ENCODE results near the gene RBX1.
A peak's percentile ranks its signal among the peaks of the same experiment; 100 is the strongest.
"Not testable (repeated sequence)": the region's sequence is repeated elsewhere in the genome, so short reads cannot be mapped to it uniquely, and the experiment has no call there.

RBX1 gene

DNA sequence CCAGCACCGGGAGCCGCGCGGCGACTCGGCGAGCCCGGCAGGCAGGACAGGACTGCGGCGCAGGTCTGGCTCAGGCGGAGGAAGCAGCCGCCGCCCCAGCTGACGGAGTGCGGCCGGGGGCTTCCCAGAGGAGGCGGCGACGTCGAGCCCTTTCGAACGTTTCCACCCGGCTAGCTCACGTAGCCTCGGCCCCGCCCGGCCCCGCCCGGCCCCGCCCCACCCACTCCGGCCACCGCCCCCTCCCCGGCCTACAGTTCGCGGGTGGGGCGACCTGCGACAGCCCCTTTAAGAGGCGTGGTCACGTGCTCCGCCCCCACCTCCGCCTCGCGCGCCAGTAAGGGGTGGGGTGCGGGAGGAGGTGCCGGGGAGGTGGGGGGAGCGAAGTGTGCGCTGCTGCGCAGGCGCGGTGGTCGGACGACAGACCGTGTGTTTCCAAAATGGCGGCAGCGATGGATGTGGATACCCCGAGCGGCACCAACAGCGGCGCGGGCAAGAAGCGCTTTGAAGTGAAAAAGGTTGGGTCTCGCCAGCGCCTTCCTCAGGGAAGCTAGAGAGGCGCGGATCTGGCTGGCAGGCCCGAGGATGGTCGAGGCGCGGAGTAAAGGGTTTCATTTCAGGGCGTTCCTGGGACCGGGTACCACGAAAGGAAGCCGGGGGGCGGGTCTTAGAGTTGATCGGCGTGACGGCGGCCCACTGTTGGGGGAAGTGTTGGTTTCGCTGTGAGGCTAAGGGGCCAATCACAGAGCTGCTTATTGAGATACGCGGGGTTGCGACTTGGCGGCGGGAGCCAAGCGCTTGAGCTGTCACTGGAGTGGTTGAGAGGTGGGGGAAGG, at the start of gene RBX1:
Gene RBX1, plus strand, starts transcription at position 417 of the 833 bp plus-strand sequence. Its CDS starts 21 bp downstream, at position 438.
- DNase-seq (ENCODE audit: low spot score): peak; percentile 98

DNA sequence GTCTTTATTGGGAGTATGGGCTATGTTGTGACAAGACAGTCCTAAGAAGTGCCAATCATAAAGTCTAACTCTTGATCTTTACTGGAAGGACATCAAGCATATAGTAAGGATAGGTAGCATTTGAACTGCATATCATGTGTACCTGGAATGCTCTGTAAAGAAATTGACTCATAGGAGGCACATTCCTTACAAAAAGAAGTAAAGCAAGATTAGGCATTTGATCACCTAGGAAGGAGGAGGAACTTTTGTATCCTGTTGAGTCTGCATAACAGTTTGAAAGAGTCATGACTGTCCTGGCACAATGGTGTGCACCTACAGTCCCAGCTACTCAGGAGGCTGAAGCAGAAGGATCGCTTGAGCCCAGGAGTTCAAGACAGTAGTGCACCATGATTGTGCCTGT, 47.1 kb upstream of the RBX1 start:
- DNase-seq (ENCODE audit: low spot score): no peak

DNA sequence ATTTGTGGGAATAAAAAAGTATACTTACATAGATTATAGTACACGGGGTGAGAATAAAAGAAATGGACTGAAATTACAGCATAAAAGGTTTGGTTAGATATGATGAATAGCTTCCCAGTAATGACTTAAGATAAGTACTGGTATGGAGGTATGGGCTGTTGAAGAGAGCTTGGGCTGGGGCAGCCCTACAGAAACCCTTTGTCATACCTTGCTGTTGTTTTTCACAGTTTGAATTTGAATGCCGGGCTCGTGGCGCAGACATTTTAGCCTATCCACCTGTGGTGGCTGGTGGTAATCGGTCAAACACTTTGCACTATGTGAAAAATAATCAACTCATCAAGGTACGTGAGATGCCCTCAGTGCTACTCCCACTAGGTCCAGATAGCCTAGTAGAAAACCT, 42.3 kb upstream of the RBX1 start:
- no peak for DNase-seq (ENCODE audit: low spot score)

DNA sequence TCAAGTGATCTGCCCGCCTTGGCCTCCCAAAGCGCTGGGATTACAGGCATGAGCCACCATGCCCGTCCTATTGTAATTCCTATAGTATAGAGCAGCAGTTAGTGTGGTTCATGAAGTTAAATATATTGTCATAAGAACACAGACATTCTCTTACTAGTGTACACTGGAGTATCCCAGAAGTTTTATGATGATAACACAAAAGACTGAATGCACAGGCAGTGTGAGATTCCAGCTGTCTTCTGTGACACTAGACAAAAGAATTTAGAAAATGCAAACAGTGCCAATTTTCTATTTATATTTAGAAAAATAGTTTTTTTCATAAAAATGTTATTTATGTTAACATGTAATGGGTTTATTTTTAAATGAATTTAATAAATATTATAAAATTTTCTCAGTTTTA, 39.4 kb upstream of the RBX1 start:
- DNase-seq (ENCODE audit: low spot score): no peak

DNA sequence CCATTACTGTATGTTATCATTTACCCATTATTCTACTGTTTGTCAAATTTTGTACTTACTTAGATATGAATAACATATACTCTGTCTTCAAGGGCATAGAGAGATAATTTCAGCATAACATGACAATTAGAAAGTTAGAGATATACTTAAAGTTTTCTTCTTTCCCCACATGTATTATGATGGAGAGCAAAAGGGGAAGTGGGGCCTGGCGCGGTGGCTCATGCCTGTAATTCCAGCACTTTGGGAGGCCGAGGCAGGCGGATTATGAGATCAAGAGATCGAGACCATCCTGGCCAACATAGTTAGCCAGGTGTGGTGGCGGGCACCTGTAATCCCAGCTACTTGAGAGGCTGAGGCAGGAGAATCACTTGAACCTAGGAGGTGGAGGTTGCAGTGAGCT, 38.2 kb upstream of the RBX1 start:
- not testable (repeated sequence) for DNase-seq (ENCODE audit: low spot score)

DNA sequence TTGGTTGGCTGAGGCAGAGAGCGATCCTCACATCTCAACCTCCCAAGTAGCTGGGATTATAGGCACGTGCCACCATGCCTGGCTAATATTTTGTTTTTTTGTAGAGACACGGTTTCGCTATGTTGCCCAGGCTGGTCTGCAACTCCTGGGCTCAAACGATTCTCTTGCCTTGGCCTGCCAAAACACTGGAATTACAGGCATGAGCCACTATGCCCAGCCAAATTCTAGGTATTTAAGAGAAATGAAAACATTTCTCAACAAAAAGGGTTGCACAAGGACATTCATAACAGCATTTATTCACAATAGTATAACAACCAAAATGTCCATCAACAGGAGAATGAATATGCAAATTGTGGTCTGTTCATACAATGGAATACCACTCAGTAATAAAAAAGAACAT, 31.7 kb upstream of the RBX1 start:
- DNase-seq (ENCODE audit: low spot score): no peak

DNA sequence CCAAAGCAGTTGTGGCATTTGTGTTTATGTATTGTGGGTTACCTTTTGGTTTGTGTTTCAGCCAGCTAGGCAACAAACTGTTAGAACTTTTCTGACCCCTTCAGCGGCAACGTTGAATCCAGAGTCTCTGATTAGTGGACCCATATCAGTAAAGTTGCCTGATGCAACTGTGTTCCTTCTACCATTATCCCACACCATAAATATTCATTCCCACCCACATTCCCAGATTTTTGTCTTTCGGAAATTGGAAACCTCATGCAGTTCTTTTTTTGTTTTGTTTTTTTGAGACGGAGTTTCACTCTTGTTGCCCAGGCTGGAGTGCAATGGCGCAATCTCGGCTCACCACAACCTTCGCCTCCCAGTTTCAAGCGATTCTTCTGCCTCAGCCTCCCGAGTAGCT, 30.7 kb upstream of the RBX1 start:
- DNase-seq (ENCODE audit: low spot score): no peak

DNA sequence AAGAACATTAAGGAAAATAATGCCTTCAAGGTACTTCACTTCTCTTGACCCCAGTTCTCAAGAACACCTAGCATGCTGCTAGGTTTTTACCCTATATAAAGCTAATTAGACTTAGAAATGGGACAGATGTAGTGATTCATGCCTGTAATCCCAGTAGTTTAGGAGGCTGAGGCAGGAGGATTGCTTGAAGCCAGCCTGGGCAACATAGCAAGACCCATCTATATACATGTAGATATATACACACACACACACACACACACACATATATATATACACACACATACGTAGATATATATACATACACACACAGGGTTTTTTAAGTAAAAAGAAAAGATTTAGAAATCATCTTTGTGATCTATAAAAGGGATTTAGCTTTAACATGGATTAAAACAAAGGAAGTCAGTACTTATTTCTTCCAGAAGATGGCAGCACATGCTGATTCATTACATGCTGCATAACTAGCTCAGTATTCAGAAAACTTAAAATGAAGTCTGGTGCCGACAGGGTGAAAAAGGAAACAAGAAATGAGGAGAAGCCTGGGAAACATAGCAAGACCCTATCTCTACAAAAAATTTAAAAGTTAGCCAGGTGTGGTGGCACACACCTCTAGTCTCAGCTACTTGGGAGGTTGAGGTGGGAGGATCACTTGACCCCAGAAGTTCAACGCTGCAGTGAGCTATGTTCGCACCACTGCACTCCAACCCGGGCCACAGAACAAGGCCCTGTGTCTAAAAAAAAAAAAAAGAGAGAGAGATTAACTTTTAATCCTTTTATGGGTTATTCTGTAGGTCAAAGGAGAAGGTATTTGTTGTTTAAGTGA, 28.5 kb upstream of the RBX1 start:
- peak; percentile 47 for DNase-seq (ENCODE audit: low spot score)

DNA sequence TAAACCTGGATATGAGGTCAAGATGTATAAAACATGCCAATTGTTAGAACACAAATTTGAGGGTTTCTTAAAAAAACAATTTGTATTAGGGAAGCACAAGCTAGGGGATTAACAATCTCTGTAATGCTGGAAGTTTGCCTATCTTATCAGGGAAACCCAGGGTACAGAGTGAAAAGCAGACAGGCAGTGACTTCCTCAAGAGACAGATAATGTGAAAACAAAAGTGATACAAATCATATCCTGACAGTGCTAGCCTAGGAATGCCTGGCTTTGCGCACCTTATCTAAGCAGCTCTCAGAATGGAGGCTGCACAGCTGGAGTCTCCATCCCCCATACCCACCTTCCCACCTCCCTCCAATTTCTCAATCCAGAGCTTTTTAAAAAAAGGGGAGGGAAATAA, 22.5 kb upstream of the RBX1 start:
- no peak for DNase-seq (ENCODE audit: low spot score)

DNA sequence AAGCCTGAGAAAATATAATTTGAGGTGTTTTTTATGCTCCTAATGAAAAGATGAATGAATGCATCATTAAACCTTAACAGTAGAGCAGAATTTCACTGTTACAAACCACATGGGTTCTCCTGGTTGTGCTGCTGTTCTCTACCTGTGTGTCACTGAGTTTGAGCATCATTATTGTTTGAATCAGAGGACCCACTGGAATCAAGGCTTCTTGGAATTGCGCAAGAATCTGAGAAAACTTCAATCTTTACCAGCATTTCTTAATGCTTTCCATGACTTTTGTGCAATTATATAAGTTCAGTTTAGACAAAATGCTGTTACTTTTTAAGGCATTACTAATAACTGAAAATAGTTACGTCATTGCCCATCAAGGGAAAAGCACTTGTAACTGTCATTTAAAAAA, 18.8 kb upstream of the RBX1 start:
- DNase-seq (ENCODE audit: low spot score): no peak

DNA sequence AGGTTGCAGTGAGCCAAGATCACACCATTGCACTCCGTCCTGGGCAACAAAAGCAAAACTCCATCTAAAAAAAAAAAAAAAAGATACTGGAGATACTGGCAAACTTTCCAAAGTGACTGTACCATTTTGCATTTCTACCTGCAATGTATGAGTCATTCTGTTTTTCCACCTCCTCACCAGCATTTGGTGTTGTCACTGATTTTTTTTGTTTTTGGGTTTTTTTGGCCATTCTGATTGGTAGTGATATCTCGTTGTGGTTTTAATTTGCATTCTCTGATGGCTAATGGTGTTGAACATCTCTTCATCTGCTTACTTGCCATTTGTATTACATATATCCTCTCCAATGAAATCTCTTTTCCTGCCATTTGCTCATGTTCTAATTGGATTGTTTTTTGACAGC, 12.0 kb upstream of the RBX1 start:
- DNase-seq (ENCODE audit: low spot score): no peak

DNA sequence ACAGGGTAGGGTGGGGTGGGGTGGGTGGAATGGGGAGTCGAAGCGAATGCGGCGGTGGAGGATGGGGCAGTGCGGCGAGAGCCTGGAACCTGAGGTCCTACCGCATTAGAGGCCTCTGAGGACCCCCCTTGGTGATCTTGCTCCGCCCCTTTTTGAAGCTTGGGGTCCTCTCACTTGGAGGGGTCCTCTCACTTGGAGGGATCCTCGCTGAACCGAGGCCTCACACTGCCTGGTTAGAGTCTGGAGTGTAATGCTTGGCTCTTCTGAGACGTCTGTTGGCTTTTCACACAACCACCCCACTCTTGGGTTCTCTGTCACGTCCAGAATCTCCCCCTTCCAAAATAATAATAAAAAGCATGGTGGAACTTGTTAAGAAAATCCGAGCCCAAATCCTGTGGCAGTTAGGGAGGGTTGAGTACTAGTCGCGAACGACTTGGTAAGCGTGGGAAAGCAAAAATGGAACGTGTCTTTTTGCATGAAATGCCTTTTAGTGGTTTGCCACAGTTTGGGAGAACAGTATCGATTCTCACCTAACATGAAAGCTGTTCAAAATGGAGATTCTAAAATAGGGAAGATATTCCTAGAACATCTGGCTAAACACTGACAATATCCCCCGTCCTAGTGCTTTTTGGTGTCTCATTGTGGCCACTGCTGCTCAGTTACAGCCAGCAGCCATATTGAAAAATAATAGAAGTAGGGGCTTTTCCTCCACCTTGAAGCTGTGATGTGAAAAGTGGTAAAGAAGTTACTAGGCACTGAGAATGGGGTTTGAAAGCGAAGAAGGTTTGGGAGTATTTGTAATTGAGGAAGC, 822 bp downstream of the RBX1 start:
- no peak for DNase-seq (ENCODE audit: low spot score)

DNA sequence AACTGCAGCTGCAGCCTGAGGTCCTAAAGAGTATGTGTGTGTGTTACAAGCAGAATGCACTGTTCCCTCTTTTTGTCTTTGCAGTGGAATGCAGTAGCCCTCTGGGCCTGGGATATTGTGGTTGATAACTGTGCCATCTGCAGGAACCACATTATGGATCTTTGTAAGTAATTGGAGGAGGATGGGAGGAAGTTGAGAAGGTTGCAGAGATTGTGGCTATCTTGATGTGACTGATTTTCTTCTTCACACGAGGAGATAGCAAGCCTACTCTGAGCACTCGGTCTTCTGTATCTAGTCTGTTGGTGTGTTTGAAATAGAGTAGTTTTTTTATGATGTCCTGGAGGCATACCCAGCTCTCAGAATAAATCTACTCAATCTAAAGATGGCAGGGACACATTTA, 2.3 kb downstream of the RBX1 start:
- DNase-seq (ENCODE audit: low spot score): no peak

DNA sequence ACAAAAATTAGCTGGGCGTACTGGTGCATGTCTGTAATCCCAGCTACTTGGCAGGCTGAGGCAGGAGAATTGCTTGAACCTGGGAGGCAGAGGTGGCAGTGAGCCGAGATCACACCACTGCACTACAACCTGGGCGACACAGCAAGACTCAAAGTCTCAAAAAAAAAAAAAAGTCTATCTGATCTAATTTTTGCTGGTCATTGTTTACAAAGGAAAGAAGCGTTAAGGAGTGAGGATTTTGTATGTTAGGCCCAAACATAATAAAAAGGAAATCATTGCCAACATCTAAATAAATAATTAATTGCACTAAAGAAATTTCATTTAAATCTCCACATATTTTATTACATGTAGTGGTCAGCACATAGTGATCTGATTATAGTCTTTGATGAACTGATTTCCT, 2.9 kb downstream of the RBX1 start:
- no peak for DNase-seq (ENCODE audit: low spot score)

DNA sequence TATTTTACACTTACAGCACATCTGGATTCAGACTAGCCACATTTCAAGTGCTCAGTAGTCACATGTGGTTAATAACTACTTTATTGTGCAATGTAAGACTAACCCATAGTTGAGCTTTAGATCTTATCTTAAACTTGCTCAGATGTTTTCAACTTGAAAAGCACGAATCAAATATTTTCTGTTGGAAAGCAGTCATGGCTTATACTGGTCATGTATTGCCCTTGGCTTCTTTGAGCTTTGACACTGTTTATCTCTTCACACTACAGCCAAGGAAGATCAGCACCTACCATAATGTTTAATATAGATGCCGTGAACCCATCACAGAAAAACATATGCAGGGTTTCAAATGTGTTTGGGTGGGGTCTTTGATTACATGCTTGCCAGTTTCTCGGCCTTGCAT, 4.4 kb downstream of the RBX1 start:
- DNase-seq (ENCODE audit: low spot score): no peak

DNA sequence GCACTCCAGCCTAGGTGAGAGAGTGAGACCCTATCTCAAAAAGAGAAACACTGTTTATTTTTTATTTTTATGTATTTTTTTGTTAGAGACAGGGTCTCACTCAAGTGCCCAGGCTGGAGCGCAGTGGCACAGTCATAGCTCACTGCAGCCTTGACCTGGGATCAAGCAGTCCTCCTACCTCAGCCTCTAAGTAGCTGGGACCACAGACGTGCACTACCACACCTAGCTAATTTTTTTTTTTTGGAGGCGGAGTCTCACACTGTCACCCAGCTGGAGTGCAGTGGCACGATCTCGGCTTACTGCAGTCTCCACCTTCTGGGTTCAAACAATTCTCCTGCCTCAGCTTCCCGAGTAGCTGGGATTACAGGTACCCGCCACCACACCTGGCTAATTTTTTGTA, 6.4 kb downstream of the RBX1 start:
- no peak for DNase-seq (ENCODE audit: low spot score)

DNA sequence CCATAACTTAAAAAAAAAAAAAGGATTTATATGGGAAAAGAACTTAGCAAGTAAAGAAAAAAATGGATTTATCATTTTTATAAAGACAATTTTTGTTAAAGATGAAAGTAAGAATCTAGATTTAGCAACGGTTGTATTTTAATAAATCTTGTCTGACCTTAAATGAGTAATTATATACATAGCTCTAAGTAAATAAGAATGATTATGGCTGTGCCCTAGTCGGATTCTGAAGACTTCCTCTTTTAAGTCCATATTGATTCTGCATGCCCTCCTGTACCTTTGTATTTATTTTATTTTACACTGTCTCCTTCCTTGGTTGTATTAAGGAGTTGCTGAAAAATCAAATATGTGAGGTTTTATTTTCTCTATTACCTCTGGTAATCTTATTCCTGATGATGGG, 7.1 kb downstream of the RBX1 start:
- no peak for DNase-seq (ENCODE audit: low spot score)

DNA sequence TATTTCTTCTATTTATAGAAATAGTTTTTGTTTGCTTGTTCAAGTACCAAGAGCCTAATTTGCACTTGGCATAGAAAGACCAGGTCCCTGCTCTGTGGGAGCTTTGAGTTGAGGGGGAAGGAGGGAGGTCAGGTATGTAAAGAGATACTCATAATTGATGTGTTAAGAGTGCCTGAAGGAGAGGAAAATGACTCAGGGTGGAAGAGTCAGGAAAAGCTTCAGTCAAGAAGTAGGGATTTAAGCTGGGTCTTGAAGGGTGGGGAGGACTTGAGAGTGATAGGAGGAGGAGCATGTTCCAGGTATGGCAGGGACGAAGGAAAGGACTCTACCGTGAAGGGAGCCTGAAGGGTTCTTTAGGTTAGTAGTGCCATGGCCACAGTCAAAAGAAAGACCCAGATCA, 9.0 kb downstream of the RBX1 start:
- no peak for DNase-seq (ENCODE audit: low spot score)

DNA sequence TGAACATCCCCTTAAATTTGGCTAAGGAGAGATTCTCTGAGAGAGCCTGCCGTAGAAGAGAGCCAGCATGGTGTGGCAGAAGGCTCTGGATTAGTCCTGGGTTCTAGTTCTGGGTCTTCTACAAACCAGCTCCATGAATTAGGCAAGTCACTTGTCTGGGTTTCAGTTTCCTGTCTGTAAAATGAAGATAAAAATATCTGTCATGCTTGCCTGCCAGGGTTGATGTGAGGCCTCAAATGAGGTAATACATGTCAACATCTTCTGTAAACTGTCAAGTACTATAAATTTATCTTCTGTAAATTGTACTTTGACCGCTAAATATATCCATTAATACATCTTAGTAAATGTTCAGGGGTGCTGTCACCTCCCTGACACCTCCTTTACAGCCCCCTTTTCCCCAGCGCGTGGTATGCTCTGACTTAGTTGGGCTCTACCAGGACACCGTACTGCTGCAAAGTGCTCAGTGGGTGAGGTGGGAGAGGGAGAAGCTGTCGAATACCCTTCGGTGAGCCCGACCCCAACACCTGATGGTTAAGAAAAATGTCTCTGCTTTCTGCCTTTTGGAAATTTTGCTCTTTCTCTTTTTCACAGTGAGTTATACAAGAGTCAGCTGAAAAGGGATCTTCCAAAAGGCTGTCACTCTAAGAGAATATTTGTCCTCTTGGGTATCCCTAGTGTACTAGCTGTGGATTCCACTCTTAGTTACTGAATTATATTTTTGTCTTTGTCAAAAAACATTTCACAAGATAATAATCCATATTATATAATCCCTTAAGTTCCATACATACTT, 15.0 kb downstream of the RBX1 start:
- no peak for DNase-seq (ENCODE audit: low spot score)

DNA sequence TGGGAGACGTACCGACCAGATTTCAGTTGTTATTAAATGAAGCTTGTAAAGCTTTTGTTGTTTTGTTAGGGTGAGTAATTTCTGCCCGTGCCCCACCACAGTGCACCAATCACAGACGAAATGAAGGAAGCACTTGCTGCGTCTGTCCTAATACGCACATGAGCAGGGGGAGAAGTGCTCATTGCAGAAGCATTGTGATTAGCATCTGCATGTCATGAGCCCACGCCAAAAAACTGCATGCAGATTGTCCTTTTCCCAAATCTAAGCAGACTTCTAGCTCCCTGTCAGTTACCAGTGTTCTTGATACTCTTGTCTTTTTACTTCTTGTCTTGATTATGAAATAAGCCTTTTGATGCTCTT, 15.5 kb downstream of the RBX1 start:
- DNase-seq (ENCODE audit: low spot score): no peak

DNA sequence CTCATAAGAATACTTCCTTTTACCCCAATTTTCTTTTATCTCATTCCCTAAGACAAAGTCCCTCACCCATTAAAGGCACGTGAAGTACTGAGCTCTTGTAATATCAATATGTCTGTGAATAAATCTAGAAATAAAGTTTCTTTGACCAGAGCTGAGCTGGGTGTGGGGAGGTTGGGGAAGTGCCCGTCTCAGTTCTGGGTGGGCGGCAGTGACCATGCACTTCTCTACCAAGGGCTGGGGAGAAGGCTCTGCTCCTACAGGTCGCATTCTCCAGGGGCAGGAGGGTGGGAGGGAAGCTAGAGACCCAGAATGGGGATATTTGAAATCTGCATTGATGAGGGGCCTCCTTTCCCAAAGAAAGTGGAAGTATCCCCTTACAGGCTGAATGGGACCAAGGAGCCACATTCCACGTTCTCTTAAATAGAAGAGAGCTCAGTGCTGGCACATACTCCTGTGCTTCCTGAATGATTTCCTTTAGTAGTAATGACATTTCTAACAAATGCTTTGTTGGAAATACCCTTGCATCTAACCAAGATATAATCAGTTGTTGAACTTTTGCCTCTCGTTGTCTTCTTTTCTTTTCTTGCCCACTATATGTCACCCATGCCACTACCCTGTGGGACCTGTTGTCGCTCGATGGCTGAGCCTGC, 16.1 kb downstream of the RBX1 start:
- no peak for DNase-seq (ENCODE audit: low spot score)

Data from germinal center (tissue), 1 donor.